Activated CD8-positive, alpha-beta T cell treated with anti-CD3 and anti-CD28 coated beads for 36 hours (primary cell): ENCODE results near the gene OCA2. TPM values are rescaled to one million over a fixed set of nuclear protein-coding genes. Genes with fewer than 3 reads are reported as not detected.

ENCODE experiments used
- ATAC-seq: fragments of 200-7000 bp; cut with Tn5 transposase; one replicate; pipeline ENCODE4 v1.10.0; 2021; ENCODE audit warnings: mild to moderate bottlenecking, moderate library complexity
- CTCF ChIA-PET: fragments of 350-600 bp; sonication (Branson Sonifier 250); formaldehyde crosslinking; loops from one replicate; lab custom pipeline; 2021; ENCODE audit warnings: antibody characterized with exemption; lab: Charles Lee
- POLR2A ChIA-PET: fragments of 350-600 bp; sonication (Branson Sonifier 250); formaldehyde crosslinking; loops from one replicate; lab custom pipeline; 2021; ENCODE audit warnings: antibody characterized with exemption; lab: Charles Lee
- DNase-seq: peaks from one replicate; pipeline ENCODE4 v3.0.0-alpha.2; 2020
- H3K27ac Mint-ChIP-seq: one replicate; pipeline ENCODE4 v1.8.0; 2021; ENCODE audit warnings: mild to moderate bottlenecking, mixed read lengths
- H3K27me3 Mint-ChIP-seq: one replicate; pipeline ENCODE4 v1.8.0; 2021; ENCODE audit warnings: mixed read lengths
- H3K36me3 Mint-ChIP-seq: one replicate; pipeline ENCODE4 v1.8.0; 2021; ENCODE audit warnings: low read depth, mixed read lengths
- H3K4me1 Mint-ChIP-seq: one replicate; pipeline ENCODE4 v1.8.0; 2021; ENCODE audit warnings: low read depth, mixed read lengths
- H3K4me3 Mint-ChIP-seq: one replicate; pipeline ENCODE4 v1.8.0; 2021; ENCODE audit warnings: mild to moderate bottlenecking, moderate library complexity, mixed read lengths
- H3K9me3 Mint-ChIP-seq: one replicate; pipeline ENCODE4 v1.8.0; 2021; ENCODE audit warnings: mixed read lengths
- intact Hi-C: fragments of 100-400 bp; cut with micrococcal nuclease; formaldehyde crosslinking; loops from one replicate; pipeline ENCODE4 v1.10.0; 2022
- total RNA-seq, 2 experiments: library from RNA; stranded (reverse); gene quantifications; one replicate each; pipeline ENCODE4 v1.2.3, GENCODE V29; 2021
- TF ChIP-seq, protein P1 (sequence below): fragments of 200-600 bp; IDR thresholded peaks from one replicate; pipeline ENCODE4 v1.8.0; 2022; ENCODE audit warnings: antibody characterized with exemption, mild to moderate bottlenecking

The OCA2 gene
- total RNA-seq, 2 experiments from 2014 or later: not detected

- Mint-ChIP-seq H3K27me3 (no peaks in the 10 kb centered on the region), H3K4me1 (no peaks in the 10 kb centered on the region), H3K36me3 (no peaks in the 10 kb centered on the region), H3K4me3 (no peak overlapping the region), H3K27ac (no peak overlapping the region), H3K9me3 (no peaks in the 10 kb centered on the region)
- no peak for DNase-seq
- no peak for ATAC-seq
- CTCF ChIA-PET: no interaction called here
- intact Hi-C loops: no loop called here
- TF ChIP-seq, protein P1, sequence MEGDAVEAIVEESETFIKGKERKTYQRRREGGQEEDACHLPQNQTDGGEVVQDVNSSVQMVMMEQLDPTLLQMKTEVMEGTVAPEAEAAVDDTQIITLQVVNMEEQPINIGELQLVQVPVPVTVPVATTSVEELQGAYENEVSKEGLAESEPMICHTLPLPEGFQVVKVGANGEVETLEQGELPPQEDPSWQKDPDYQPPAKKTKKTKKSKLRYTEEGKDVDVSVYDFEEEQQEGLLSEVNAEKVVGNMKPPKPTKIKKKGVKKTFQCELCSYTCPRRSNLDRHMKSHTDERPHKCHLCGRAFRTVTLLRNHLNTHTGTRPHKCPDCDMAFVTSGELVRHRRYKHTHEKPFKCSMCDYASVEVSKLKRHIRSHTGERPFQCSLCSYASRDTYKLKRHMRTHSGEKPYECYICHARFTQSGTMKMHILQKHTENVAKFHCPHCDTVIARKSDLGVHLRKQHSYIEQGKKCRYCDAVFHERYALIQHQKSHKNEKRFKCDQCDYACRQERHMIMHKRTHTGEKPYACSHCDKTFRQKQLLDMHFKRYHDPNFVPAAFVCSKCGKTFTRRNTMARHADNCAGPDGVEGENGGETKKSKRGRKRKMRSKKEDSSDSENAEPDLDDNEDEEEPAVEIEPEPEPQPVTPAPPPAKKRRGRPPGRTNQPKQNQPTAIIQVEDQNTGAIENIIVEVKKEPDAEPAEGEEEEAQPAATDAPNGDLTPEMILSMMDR: no peak
- POLR2A ChIA-PET: no interaction called here
These were observed 75.7 kb downstream of the OCA2 start for GRCh38 chr15:28023422-28023821.

- no peak overlapping the region for H3K27ac Mint-ChIP-seq
- ATAC-seq (no peak), DNase-seq (no peak)
- no peaks in the 10 kb centered on the region for H3K9me3 Mint-ChIP-seq
- no peak overlapping the region for H3K4me3 Mint-ChIP-seq
- intact Hi-C loops: no loop called here
- CTCF ChIA-PET: no interaction called here
- H3K36me3 Mint-ChIP-seq: no peaks in the 10 kb centered on the region
- no peaks in the 10 kb centered on the region for H3K4me1 Mint-ChIP-seq
- TF ChIP-seq, protein P1: no peak
- H3K27me3 Mint-ChIP-seq: no peaks in the 10 kb centered on the region
- POLR2A ChIA-PET: no interaction called here
These were observed 76.2 kb downstream of the OCA2 start for GRCh38 chr15:28022961-28023360.

- ChIA-PET POLR2A (no interaction called here), CTCF (interaction anchor here (1.0 to 1.1 kb wide), 2 partner anchors 9 to 12 kb away, joined by 3 read pairs; no protein-coding TSS in a partner anchor)
- H3K4me1 Mint-ChIP-seq: no peaks in the 10 kb centered on the region
- TF ChIP-seq, protein P1: no peak
- H3K9me3 Mint-ChIP-seq: no peaks in the 10 kb centered on the region
- H3K27me3 Mint-ChIP-seq: no peaks in the 10 kb centered on the region
- H3K27ac Mint-ChIP-seq: no peak overlapping the region
- no peaks in the 10 kb centered on the region for H3K36me3 Mint-ChIP-seq
- no peak for DNase-seq
- ATAC-seq: no peak
- H3K4me3 Mint-ChIP-seq: no peak overlapping the region
- intact Hi-C loops: no loop called here
These were observed 76.9 kb downstream of the OCA2 start for GRCh38 chr15:28022181-28022580.

DNA sequence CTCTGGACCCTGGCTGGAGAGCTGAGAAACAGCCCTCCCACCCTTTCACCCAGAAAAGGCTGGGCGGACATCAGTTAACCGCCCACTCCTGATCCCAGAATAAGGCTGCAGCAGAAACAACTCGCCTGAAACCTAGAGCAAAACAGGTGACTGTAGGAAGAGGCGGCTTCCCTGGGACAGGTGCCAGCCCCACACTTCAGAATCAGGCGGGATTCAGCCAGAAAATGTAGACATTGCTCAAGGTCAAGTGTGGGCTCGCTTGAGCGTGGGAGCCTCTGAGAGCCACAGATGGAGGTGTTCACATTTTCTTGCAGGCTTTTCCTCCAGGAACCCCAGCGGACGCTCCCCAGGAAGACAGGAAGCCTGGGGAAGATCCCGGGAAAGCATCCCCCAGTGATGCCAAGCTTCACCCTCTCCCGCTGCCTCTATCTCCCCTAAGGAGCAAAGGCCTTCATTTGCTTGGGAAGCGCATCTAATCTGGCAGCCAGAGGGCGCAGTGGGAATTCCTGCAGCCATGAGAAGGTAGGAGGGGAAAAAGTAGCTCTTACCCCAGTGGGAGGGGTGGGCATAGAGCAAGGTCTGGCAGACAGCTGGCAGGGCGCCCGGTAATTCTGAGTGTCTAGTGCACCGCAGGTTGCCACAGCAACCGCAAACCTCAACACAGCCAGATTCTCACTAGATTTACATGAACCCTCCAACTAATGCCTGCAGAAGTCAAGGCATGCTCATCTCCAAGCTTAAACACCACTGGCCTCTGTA is 77.7 kb downstream of the OCA2 start:
- DNase-seq: peak; percentile 27
- H3K4me1 Mint-ChIP-seq: no peaks in the 10 kb centered on the region
- H3K36me3 Mint-ChIP-seq: no peaks in the 10 kb centered on the region
- no peak overlapping the region for H3K4me3 Mint-ChIP-seq
- no peak overlapping the region for H3K27ac Mint-ChIP-seq
- intact Hi-C loops: no loop called here
- TF ChIP-seq, protein P1: no peak
- no peaks in the 10 kb centered on the region for H3K27me3 Mint-ChIP-seq
- ChIA-PET CTCF (interaction anchor here (1.0 to 1.1 kb wide), 2 partner anchors 10 to 13 kb away, joined by 3 read pairs; no protein-coding TSS in a partner anchor), POLR2A (no interaction called here)
- ATAC-seq: no peak
- no peaks in the 10 kb centered on the region for H3K9me3 Mint-ChIP-seq

- CTCF ChIA-PET: no interaction called here
- Mint-ChIP-seq H3K9me3 (no peaks in the 10 kb centered on the region), H3K4me1 (no peaks in the 10 kb centered on the region), H3K36me3 (no peaks in the 10 kb centered on the region), H3K4me3 (no peak overlapping the region), H3K27me3 (no peaks in the 10 kb centered on the region), H3K27ac (no peak overlapping the region)
- POLR2A ChIA-PET: no interaction called here
- intact Hi-C loops: no loop called here
- ATAC-seq (no peak), DNase-seq (no peak)
- TF ChIP-seq, protein P1: no peak
These were observed 78.5 kb downstream of the OCA2 start for GRCh38 chr15:28020644-28021043.
